Posterior vena cava (tissue), 2 donors: ENCODE data around the gene EMP2. TPM values are rescaled to one million over a fixed set of nuclear protein-coding genes. Genes with fewer than 3 reads are reported as not detected.
"Not testable (repeated sequence)": the region's sequence is repeated elsewhere in the genome, so short reads cannot be mapped to it uniquely, and the experiment has no call there.

Experiments
- DNase-seq: peaks from one replicate; pipeline ENCODE4 v3.0.0-alpha.2; 2020; ENCODE audit warnings: low spot score
- intact Hi-C, 2 donors: fragments of 100-400 bp; cut with DNase I; formaldehyde crosslinking; loops; one replicate each; pipeline versions ENCODE4 v1.14.1 to v1.14.2; 2022 to 2023
- total RNA-seq, 2 donors: library from RNA; stranded (reverse); fragmentation: NEBNext Ultra II Directional; extraction: Animal tissue kit (Norgen Biotek cat#: 25700); gene quantifications; one replicate each; pipeline ENCODE4 v1.2.1, GENCODE V29; 2021
- donor health status: DM: yes; HTN: yes; CAD: no.
- donor health status: DM: yes; HTN: yes; CAD: no.

The EMP2 gene
- total RNA-seq, 2 donors from 2014 or later, result 45.8 to 68.5 TPM

- intact Hi-C loops, DNase-seq: not testable (repeated sequence)
Measured at GRCh38 chr16:10559792-10560191, 20.6 kb downstream of the EMP2 start.

- intact Hi-C loops, result no loop called here
Measured at GRCh38 chr16:10558746-10559641, 21.4 kb downstream of the EMP2 start.

GRCh38 chr16:10558305-10558704 is 22.1 kb downstream of the EMP2 start:
- intact Hi-C loops, result no loop called here
- DNase-seq, result no peak

More at GRCh38 chr16:10558746-10559641, 21.4 kb downstream of the EMP2 start:
- DNase-seq, result peak; percentile 92

GRCh38 chr16:10557750-10558149 is 22.6 kb downstream of the EMP2 start:
- no peak for DNase-seq
- intact Hi-C loops, result no loop called here

DNA sequence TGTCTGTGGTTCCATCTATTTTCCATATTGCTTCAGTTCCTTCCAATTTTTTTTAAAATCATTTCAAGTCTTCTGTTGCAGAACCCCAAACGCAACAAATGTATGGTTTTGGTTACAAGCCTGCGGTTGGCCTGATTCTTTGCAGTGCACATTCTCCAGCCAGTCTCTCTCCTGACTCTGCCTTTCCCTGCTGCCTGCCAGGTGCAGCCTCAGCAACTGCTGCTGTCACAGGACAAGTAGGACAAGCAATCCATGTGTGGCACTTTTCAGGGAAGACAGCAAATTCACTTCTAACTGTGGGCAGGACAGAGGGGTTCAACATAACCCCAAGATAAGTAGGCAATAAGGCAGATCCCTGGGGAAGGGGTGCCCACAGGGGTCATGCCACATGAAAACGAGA is 24.2 kb downstream of the EMP2 start:
- DNase-seq, result no peak
- intact Hi-C loops, result no loop called here

DNA sequence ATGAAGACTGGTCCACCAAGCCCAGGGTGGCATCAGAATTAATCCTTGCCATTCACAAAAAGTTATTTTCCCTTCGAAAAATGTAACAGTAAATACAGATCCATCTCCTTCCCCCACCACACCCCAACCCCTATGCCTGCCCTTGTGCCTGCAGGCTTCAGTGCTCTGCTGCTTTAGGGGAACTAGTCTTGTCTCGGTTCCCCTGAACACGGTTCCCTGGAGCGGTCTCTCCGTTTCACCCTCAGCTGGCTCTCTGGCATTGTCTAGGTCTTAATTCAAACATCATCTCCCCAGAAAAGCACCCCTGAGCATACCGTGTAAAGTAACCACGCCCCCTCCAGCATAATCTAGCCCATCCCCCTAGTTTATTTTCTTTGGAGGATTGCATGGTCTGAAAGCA is 25.8 kb downstream of the EMP2 start:
- DNase-seq, result no peak
- intact Hi-C loops, result loop anchor here in 1 of 2 donors (5.0 kb wide), 1 partner anchor 253 kb away; no protein-coding TSS in a partner anchor

DNA sequence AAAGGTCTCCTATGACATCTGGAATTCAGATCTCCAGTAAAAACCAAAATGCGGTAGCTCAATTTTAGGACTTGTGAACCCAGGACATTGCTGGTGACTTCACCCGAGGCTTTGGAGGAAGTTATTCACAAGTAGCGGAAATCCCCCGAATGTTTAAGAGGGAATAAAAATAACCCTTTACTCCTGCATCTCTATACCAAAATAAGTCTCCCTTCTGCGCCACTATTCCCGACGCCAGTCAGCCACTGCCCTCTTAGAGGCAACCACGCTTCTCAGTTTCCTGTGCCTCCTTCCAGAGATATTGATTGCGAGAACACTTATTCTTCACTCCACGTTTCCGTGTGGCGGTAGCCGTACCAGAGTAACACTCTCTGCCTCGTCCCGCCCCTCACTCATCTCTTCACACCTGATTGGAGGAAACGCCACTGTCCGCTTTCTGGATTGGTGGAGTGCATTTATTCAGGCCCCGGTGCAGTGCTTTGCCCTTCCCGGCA is 27.4 kb downstream of the EMP2 start:
- intact Hi-C loops, result loop anchor here in 1 of 2 donors (5.0 kb wide), 1 partner anchor 254 kb away; no protein-coding TSS in a partner anchor
- no peak for DNase-seq

- intact Hi-C loops, result loop anchor here in 1 of 2 donors (5.0 kb wide), 1 partner anchor 255 kb away; no protein-coding TSS in a partner anchor
- DNase-seq, result no peak
Measured at GRCh38 chr16:10552281-10552680, 28.1 kb downstream of the EMP2 start.

- DNase-seq, result no peak
- intact Hi-C loops, result loop anchor here in 1 of 2 donors (5.0 kb wide), 1 partner anchor 255 kb away; no protein-coding TSS in a partner anchor
Measured at GRCh38 chr16:10551881-10552280, 28.5 kb downstream of the EMP2 start.

DNA sequence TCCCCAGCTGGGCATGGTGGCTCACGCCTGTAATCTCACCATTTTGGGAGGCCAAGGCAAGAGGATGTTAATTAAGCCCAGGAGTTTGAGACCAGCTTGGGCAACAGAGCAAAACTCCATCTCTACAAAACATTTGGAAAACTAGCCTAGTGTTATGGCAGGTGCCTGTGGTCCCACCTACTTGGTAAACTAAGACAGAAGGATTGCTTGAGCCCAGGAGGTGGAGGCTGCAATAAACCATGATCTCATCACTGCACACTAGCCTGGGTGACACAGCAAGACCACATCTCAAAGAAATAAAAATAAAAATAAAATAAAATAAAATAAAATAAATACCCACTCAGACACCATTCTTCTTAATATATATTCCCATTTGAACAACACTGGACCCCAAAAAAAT is 32.0 kb downstream of the EMP2 start:
- no peak for DNase-seq
- intact Hi-C loops, result no loop called here

DNA sequence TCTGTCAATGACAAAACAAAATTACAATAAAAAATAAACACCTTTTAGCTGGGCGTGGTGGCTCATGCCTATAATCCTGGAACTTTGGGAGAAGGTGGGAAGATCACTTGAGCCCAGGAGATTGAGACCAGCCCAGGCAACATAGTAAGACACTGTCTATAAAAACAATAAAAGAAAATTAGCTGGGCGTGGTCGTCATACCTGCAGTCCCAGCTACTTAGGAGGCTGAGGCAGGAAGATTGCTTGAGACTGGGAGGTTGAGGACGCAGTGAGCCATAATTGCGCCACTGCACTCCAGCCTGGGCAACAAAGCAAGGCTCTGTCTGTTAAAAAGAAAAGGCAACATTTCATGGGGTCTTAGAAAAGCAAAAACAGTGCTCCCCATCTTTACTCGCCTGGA is 32.7 kb downstream of the EMP2 start:
- no peak for DNase-seq
- intact Hi-C loops, result no loop called here

DNA sequence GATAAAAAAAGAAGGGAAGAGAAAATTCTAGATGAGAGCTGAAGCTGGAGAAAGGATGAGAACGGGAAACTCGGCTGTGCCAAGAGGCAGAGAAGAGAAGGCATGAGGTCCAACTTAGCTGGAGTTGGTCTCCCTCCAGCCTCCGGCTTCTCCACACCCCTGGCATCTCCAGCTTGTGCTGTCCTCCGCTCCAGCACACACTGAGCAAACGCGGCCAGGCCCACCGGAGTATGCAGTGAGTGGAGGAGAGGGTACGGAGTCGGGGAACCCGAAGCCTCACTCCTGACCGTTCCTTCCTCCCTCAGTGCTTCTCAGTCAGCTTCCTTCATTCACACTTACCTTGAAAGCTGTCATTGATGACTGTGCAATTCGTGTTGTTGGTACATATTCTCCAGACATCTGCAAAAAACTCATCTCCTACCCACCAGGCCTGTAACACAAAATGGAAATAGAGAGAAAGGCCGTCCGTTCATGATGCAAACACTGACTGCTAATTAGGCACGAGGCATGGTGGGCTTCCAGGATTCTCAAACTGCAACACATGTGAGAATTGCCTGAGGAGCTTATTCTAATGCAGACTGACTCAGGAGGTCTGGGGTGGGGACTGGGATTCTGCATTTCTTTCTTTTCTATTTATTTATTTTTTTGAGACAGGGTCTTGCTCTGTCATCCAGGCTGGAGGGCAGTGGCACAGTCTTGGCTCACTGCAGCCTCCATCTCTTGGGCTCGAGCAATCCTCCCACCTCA is 37.0 kb downstream of the EMP2 start:
- no peak for DNase-seq
- intact Hi-C loops, result no loop called here

GRCh38 chr16:10541366-10541765 is 39.0 kb downstream of the EMP2 start:
- no peak for DNase-seq
- intact Hi-C loops, result no loop called here

GRCh38 chr16:10539793-10540192 is 40.6 kb downstream of the EMP2 start:
- DNase-seq, result no peak
- intact Hi-C loops, result no loop called here

DNA sequence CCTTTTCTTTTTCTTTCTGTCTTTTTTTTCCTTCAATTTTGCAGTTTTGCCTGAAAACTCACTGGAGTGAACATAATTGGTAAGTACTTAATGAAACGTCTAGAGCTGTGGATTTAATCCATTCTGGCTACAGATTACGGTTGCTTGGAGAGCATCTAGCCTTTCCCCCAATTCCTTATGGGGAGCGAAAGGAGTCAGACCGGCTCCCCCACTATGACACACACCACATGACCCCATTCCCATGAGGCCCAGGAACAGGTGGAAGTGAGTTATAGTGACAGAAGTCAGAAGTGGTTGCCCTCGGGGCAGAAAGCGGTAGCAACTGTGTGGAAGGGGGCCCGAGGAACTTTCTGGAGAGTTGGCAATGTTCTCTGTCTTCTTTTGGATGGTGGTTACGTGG is 41.2 kb downstream of the EMP2 start:
- intact Hi-C loops, result no loop called here
- no peak for DNase-seq

DNA sequence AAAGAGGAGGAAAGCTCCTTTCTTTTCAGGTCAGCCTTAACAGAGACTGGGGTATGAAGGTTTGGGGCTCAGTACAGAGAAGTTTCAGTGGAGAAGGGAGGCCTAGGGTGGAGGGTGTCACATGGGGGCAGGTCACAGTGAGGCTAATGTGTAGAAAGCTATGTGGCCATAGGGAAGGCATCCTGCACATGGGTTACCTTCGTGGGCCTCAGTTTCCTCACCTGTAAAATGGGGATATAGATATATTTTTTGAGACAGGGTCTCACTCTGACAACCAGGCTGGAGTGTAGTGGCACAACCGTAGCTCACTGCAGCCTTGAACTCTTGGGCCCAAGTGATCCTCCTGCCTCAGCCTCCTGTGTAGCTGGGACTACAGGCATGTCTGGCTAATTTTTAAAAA is 41.8 kb downstream of the EMP2 start:
- intact Hi-C loops, result no loop called here
- DNase-seq, result no peak

- DNase-seq, result no peak
- intact Hi-C loops, result no loop called here
Measured at GRCh38 chr16:10537946-10538345, 42.5 kb downstream of the EMP2 start.

DNA sequence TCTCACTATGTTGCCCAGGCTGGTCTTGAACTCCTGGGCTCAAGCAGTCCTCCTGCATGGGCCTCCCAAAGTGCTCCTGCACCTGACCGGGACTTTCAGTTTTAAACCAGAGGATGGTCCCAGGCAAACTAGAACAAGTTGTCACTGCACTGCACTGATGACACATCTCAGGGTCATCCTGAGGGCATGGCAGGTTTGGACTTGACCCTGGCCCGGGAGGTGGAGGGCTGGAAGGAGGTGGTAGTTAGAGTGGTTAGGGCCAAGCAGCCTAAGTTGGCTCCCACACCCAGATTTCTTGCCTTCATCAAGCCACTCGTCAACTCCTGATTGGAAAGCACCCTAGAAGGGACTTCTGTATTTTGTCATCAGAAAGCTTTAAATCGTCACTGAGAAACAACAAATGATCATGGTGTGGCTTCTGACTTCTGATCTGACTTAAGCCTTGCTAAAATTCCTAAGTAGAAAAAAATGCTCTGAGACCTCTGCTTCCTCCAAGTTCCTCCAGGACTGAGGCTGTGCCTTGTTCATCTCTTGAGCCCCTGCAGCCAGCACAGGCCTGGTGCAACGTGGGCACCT is 43.5 kb downstream of the EMP2 start:
- no peak for DNase-seq
- intact Hi-C loops, result no loop called here

GRCh38 chr16:10536328-10536727 is 44.1 kb downstream of the EMP2 start:
- intact Hi-C loops, DNase-seq: not testable (repeated sequence)

GRCh38 chr16:10535461-10535860 is 44.9 kb downstream of the EMP2 start:
- no peak for DNase-seq
- intact Hi-C loops, result no loop called here
